ENCODE measurements around the gene CAMK1D. TPM values are rescaled to one million over a fixed set of nuclear protein-coding genes. Genes with fewer than 3 reads are reported as not detected.
"Not testable (repeated sequence)": the region's sequence is repeated elsewhere in the genome, so short reads cannot be mapped to it uniquely, and the experiment has no call there.

The CAMK1D gene
- total and polyA plus RNA-seq, 10 of the 15 experiments (the other 5 are each of a cell fraction or from before 2014, with no cell fraction given): 2.1 to 35.5 (median 14.7) TPM

DNA sequence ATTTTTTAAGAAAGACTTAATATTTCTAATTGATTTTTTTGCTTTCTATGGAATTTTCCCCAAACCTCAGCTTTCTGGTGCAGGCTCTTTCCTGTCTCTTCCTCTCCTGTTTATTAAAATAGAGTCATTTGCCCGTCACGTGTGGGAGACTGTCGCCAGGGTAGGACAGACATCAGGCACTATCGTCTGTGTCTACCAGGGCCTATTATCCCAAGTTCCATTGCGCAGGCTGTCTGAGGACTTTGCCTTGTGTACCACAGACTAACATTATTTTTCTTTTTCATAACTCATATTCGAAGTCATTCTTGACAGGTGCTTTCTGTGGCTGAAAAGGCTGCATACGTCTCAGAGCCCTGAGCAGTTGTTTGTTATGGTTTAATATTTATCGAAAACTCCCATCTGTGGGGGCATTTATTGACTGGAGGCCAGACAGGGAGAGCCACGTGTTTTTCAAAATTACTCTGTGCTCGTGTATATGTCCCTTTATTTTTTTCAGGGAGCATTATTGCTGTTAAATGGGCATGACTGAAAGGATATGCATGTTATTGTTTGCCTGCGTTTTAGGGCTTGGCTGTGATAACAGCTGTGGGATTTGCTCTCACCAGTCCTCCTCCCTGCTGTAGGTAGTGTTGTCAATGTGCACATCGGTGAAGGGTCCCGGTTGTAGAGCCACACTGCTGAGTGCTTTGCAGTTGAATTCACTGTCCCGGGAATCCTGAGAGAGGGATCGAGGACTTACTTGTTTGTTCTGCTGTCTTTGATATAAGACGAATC lies 89.8 kb downstream of the CAMK1D start:
- TF ChIP-seq RBBP5 (conservative IDR thresholded peaks at IDR 0.05): no peak
- TF ChIP-seq ZNF207 (IDR thresholded peaks at IDR 0.05; ENCODE audit: borderline replicate concordance): no peak
- no peak for TF ChIP-seq ZNF384 (IDR thresholded peaks at IDR 0.05; ENCODE audit: borderline replicate concordance, low read depth, low read length)
- no peak overlapping the region for H2AFZ ChIP-seq (ENCODE audit: control insufficient read depth, low read depth, low read length)
- POLR2A ChIA-PET: no interaction called here
- no peaks in the 10 kb centered on the region for H3K27me3 ChIP-seq (replicated peaks in 1 of 2; ENCODE audit: control insufficient read depth in 2 of 2, insufficient read depth in 2 of 2, low read length in 1 of 2)
- in situ Hi-C loops (cut with MboI): no loop called here
- no peak overlapping the region for H3K4me3 ChIP-seq
- ATAC-seq (no peak), DNase-seq (ENCODE audit: low read depth, low spot score) (no peak), FAIRE-seq (no peak)
- H3K36me3 ChIP-seq (ENCODE audit: control insufficient read depth in 2 of 2, insufficient read depth in 2 of 2, low read length in 1 of 2): no peaks in the 10 kb centered on the region
- SMC1A ChIA-PET (ENCODE audit: uncharacterized antibody, unreplicated experiment): no interaction called here
- H3K27ac ChIP-seq (ENCODE audit: control insufficient read depth, insufficient read depth): no peak overlapping the region
- no peak overlapping the region for H3K9ac ChIP-seq (ENCODE audit: control insufficient read depth, insufficient read depth, low read length)
- H4K20me1 ChIP-seq (ENCODE audit: control insufficient read depth, insufficient read depth): no peaks in the 10 kb centered on the region
- H3K9me3 ChIP-seq (replicated peaks; ENCODE audit: control insufficient read depth, insufficient read depth, low read length): peaks cover 3% of the 10 kb centered on the region; the same call in 2 of the 3 replicates
- RAD21 ChIA-PET (ENCODE audit: unreplicated experiment): no interaction called here
- H3K4me2 ChIP-seq (ENCODE audit: control insufficient read depth, insufficient read depth): no peak overlapping the region
- no TSS peak for BruUV-seq (replicated peaks)
- WGBS (ENCODE audit: insufficient coverage, insufficient replicate concordance, low lambda C conversion rate, missing lambda C conversion rate): 87% methylated on average over 16 of the region's 16 CpGs
- CTCF ChIA-PET: no interaction called here
- H3K79me2 ChIP-seq (ENCODE audit: control insufficient read depth, insufficient read depth, low read length): no peaks in the 10 kb centered on the region; the same call in 1 of the 2 replicates
- H3K4me1 ChIP-seq (ENCODE audit: control insufficient read depth, insufficient read depth, low read length): no peaks in the 10 kb centered on the region
- intact Hi-C loops (cut with micrococcal nuclease; ENCODE audit: unreplicated experiment): no loop called here

DNA sequence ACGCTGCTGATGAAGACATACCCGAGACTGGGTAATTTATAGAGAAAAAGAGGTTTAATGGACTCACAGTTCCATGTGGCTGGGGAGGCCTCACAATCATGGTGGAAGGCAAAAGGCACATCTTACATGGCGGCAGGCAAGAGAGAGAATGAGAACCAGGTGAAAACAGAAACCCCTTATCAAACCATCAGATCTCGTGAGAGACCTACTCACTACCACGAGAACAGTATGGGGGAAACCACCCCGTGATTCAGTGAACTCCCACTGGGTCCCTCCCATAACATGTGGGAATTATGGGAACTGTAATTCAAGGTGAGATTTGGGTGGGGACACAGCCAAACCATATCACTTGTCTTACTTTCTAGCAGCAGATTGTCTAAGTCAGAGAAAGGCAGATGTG lies 90.4 kb downstream of the CAMK1D start:
- DNase-seq (ENCODE audit: low read depth, low spot score); BruUV-seq (replicated peaks); intact Hi-C loops (cut with micrococcal nuclease; ENCODE audit: unreplicated experiment); H2AFZ ChIP-seq (ENCODE audit: control insufficient read depth, low read depth, low read length); H3K36me3 ChIP-seq (ENCODE audit: control insufficient read depth in 2 of 2, insufficient read depth in 2 of 2, low read length in 1 of 2); H3K4me2 ChIP-seq (ENCODE audit: control insufficient read depth, insufficient read depth); POLR2A ChIA-PET; ATAC-seq; in situ Hi-C loops (cut with MboI); H3K9ac ChIP-seq (ENCODE audit: control insufficient read depth, insufficient read depth, low read length); H3K4me3 ChIP-seq; RAD21 ChIA-PET (ENCODE audit: unreplicated experiment); H3K79me2 ChIP-seq (ENCODE audit: control insufficient read depth, insufficient read depth, low read length); SMC1A ChIA-PET (ENCODE audit: uncharacterized antibody, unreplicated experiment); H3K9me3 ChIP-seq (replicated peaks; ENCODE audit: control insufficient read depth, insufficient read depth, low read length); FAIRE-seq; H3K27ac ChIP-seq (ENCODE audit: control insufficient read depth, insufficient read depth); CTCF ChIA-PET; H3K27me3 ChIP-seq (replicated peaks in 1 of 2; ENCODE audit: control insufficient read depth in 2 of 2, insufficient read depth in 2 of 2, low read length in 1 of 2); H4K20me1 ChIP-seq (ENCODE audit: control insufficient read depth, insufficient read depth); H3K4me1 ChIP-seq (ENCODE audit: control insufficient read depth, insufficient read depth, low read length): not testable (repeated sequence)
- WGBS (ENCODE audit: insufficient coverage, insufficient replicate concordance, low lambda C conversion rate, missing lambda C conversion rate): 97% methylated on average over 6 of the region's 6 CpGs

Measured in GM12878 (cell line).